ENCODE measurements around the gene MACIR. TPM values are rescaled to one million over a fixed set of nuclear protein-coding genes. Genes with fewer than 3 reads are reported as not detected.

Gene MACIR
- total RNA-seq, 4 donors from 2014 or later = 8.4 to 10.4 (median 9.5) TPM

DNA sequence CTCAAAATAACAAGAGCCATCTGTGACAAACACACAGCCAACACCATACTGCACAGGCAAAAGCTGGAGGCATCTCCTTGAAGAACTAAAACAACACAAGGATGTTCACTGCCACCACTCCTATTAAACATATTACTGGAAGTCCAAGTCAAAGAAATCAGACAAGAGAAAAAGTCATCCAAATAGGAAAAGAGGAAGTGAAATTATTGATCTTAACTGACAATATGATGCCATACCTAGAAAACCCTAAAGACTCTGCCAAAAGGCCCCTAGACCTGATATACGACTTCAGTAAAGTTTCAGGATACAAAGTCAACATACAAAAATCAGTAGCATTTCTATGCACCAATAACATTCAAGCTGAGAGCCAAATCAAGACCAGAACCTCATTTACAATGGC, 30.0 kb upstream of the MACIR start:
- intact Hi-C loops (cut with DNase I) = no loop called here
- 81% methylated on average over 1 of the region's 1 CpG for WGBS
- no peaks in the 10 kb centered on the region for H3K27me3 ChIP-seq
- no peaks in the 10 kb centered on the region for H3K36me3 ChIP-seq
- TF ChIP-seq, protein P1, sequence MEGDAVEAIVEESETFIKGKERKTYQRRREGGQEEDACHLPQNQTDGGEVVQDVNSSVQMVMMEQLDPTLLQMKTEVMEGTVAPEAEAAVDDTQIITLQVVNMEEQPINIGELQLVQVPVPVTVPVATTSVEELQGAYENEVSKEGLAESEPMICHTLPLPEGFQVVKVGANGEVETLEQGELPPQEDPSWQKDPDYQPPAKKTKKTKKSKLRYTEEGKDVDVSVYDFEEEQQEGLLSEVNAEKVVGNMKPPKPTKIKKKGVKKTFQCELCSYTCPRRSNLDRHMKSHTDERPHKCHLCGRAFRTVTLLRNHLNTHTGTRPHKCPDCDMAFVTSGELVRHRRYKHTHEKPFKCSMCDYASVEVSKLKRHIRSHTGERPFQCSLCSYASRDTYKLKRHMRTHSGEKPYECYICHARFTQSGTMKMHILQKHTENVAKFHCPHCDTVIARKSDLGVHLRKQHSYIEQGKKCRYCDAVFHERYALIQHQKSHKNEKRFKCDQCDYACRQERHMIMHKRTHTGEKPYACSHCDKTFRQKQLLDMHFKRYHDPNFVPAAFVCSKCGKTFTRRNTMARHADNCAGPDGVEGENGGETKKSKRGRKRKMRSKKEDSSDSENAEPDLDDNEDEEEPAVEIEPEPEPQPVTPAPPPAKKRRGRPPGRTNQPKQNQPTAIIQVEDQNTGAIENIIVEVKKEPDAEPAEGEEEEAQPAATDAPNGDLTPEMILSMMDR (IDR thresholded peaks at IDR 0.05) = no peak
- no peak for TF ChIP-seq POLR2AphosphoS5 (IDR thresholded peaks at IDR 0.05)
- H3K9me3 ChIP-seq = no peaks in the 10 kb centered on the region
- H3K4me1 ChIP-seq = peaks cover 0 to 5% (median 0%) of the 10 kb centered on the region in 4 donors
- DNase-seq (ENCODE audit: extremely low spot score) = no peak
- H3K4me3 ChIP-seq = no peak overlapping the region
- no peak overlapping the region for H3K27ac ChIP-seq (replicated peaks in 1 of 4)

DNA sequence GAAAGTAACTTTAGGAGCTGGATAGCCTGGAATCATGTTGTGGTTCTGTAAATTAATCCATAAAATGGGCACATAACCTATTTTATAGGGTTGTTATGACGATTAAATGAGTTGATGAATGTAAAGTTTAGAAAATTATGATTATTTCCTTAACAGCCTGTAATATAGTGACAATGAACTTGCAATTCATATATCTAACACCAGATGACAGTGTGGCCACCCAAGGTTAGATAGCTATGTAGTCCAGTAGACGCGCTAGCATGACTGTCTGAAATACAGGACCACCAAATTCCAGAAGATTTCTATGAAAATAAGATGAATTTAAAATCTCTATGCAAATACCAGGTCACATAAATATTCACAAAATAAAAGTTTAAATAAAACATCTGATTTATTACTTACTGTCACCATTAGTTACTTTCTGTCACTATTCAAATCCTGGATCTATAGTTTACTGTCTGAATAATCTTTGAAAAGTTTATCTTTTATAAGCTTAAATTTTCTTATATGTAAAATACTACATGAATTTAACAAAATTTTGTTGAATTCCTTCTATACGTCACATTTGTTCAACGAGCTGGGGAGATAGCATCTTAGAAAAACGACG, 26.1 kb upstream of the MACIR start:
- WGBS = 81% methylated on average over 7 of the region's 7 CpGs
- intact Hi-C loops (cut with DNase I) = loop anchor here (2.0 kb wide), 1 partner anchor 242 kb away; no protein-coding TSS in a partner anchor
- no peak for TF ChIP-seq POLR2A (IDR thresholded peaks at IDR 0.05; ENCODE audit: low read depth)
- TF ChIP-seq POLR2AphosphoS5 (IDR thresholded peaks at IDR 0.05) = no peak
- TF ChIP-seq, protein P1 (IDR thresholded peaks at IDR 0.05) = peak; percentile 83 to 95 (median 92)
- no peak for TF ChIP-seq EP300 (IDR thresholded peaks at IDR 0.05)

DNA sequence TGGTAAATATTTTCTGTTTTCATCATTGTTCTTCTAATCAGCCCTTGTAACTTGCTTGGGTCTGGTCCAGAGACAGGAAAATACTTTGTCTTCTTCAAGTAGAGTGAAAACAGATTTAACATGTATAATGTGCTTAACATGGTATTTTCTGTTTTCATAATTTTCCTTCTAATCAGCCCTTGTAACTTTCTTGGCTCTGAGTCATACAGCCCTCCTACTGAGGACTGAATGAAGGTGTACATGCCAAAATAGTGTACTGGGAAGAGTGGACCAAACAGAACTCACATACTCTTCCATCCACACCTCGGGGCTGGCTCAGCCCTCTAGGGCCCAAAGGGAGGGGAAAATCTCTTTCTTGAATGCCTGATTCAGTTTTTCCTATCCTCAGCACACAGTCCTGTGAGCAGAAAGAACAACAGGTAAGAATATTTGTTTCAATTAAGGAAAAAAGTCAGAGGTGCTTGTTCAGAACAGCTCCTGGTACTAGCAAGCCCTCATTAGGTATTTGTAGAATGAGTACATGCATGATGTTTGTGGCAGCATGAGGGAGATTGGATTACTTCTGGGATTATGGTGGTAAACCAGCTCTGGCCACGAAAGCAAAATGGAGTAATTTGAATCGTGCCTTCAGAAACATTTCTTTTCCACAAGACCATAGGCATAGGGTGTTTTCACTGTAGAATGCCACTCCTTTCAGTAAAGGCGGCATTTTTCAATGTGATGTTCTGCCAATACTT, 24.2 kb upstream of the MACIR start:
- no peak overlapping the region for H3K27ac ChIP-seq (replicated peaks in 1 of 4)
- intact Hi-C loops (cut with DNase I) = no loop called here
- TF ChIP-seq EP300 (IDR thresholded peaks at IDR 0.05) = no peak
- TF ChIP-seq POLR2AphosphoS5 (IDR thresholded peaks at IDR 0.05) = no peak
- TF ChIP-seq, protein P1 (IDR thresholded peaks at IDR 0.05) = no peak
- no peak for TF ChIP-seq POLR2A (IDR thresholded peaks at IDR 0.05; ENCODE audit: low read depth)

More for the DNA sequence above, 26.1 kb upstream of the MACIR start:
- DNase-seq (ENCODE audit: extremely low spot score) = no peak
- Histone ChIP-seq H3K36me3 (no peaks in the 10 kb centered on the region), H3K27ac (replicated peaks in 1 of 4) (no peak overlapping the region), H3K27me3 (no peaks in the 10 kb centered on the region), H3K4me1 (peaks cover 0 to 2% (median 0%) of the 10 kb centered on the region in 4 donors), H3K4me3 (no peak overlapping the region), H3K9me3 (no peaks in the 10 kb centered on the region)

DNA sequence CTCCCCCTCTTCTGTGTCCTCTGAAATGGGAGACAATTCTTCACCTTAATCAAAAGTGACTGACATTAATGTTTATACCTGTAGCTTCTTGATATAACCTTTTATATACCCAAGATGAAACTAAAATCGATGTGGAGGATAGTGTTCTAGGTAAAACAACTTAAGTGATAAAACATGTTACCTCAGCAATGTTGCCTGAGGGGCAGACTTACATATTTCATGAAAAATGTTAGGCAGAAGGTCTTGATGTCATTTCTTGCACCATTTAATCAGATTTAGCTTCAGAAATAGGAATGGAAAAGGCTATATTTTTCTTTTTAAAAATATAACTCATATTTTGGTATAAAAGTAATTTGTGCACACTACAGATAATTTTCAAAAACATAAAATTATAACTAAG, 22.7 kb upstream of the MACIR start:
- Histone ChIP-seq H3K9me3 (peaks cover 0 to 9% (median 0%) of the 10 kb centered on the region in 4 donors), H3K36me3 (no peaks in the 10 kb centered on the region), H3K27me3 (no peaks in the 10 kb centered on the region), H3K4me3 (no peak overlapping the region), H3K4me1 (peaks cover 0 to 2% (median 0%) of the 10 kb centered on the region in 4 donors), H3K27ac (replicated peaks in 1 of 4) (no peak overlapping the region)
- WGBS = 91% methylated on average over 1 of the region's 1 CpG
- TF ChIP-seq, protein P1 (IDR thresholded peaks at IDR 0.05) = no peak
- TF ChIP-seq POLR2A (IDR thresholded peaks at IDR 0.05; ENCODE audit: low read depth) (no peak), EP300 (IDR thresholded peaks at IDR 0.05) (no peak), POLR2AphosphoS5 (IDR thresholded peaks at IDR 0.05) (no peak)
- no peak for DNase-seq (ENCODE audit: extremely low spot score)
- intact Hi-C loops (cut with DNase I) = no loop called here

More for the DNA sequence above, 24.2 kb upstream of the MACIR start:
- H3K4me1 ChIP-seq = peaks cover 0 to 2% (median 0%) of the 10 kb centered on the region in 4 donors
- 87% methylated on average over 4 of the region's 4 CpGs for WGBS
- H3K4me3 ChIP-seq = no peak overlapping the region
- no peak for DNase-seq (ENCODE audit: extremely low spot score)
- no peaks in the 10 kb centered on the region for H3K36me3 ChIP-seq
- H3K9me3 ChIP-seq = peaks cover 0 to 5% (median 0%) of the 10 kb centered on the region in 4 donors
- H3K27me3 ChIP-seq = no peaks in the 10 kb centered on the region

Data from esophagus muscularis mucosa (tissue), 4 donors.